ENCODE measurements around the gene RAI14. TPM values are rescaled to one million over a fixed set of nuclear protein-coding genes. Genes with fewer than 3 reads are reported as not detected.
"Not testable (repeated sequence)": the region's sequence is repeated elsewhere in the genome, so short reads cannot be mapped to it uniquely, and the experiment has no call there.

RAI14 gene
- polyA plus RNA-seq, 5 donors, result 38.4 to 62.8 (median 53.9) TPM

- no peak for DNase-seq
Observed at GRCh38 chr5:34813509-34813908, 157.4 kb downstream of the RAI14 start.

GRCh38 chr5:34817558-34818351, 161.6 kb downstream of the RAI14 start:
- no peak for DNase-seq

GRCh38 chr5:34818717-34819116, 162.6 kb downstream of the RAI14 start:
- no peak for DNase-seq

GRCh38 chr5:34820593-34820992, 164.5 kb downstream of the RAI14 start:
- DNase-seq, result no peak

GRCh38 chr5:34822956-34823715, 167.0 kb downstream of the RAI14 start:
- DNase-seq, result no peak

GRCh38 chr5:34826347-34826746, 170.2 kb downstream of the RAI14 start:
- DNase-seq, result no peak

- DNase-seq, result no peak
Observed at GRCh38 chr5:34827588-34828506, 171.7 kb downstream of the RAI14 start.

- not testable (repeated sequence) for DNase-seq
Observed at GRCh38 chr5:34830827-34831226, 174.7 kb downstream of the RAI14 start.

- no peak for DNase-seq
Observed at GRCh38 chr5:34831303-34831702, 175.2 kb downstream of the RAI14 start.

GRCh38 chr5:34832568-34832967, 176.4 kb downstream of the RAI14 start:
- no peak for DNase-seq

- no peak for DNase-seq
Observed at GRCh38 chr5:34833090-34833489, 177.0 kb downstream of the RAI14 start.

GRCh38 chr5:34833976-34834793, 178.1 kb downstream of the RAI14 start:
- no peak for DNase-seq

GRCh38 chr5:34834794-34835089, 178.6 kb downstream of the RAI14 start:
- DNase-seq, result no peak

GRCh38 chr5:34835664-34836063, 179.5 kb downstream of the RAI14 start:
- DNase-seq, result no peak

- peak; percentile 90 to 91 for DNase-seq
Observed at GRCh38 chr5:34838785-34839714, 182.9 kb downstream of the RAI14 start, which contains the start of gene TTC23L. Gene TTC23L, plus strand, starts transcription at chr5:34839164. Its CDS starts 1,508 bp downstream, at chr5:34840672.

- no peak for DNase-seq
Observed at GRCh38 chr5:34841816-34842215, 185.7 kb downstream of the RAI14 start.

GRCh38 chr5:34842554-34842953, 186.4 kb downstream of the RAI14 start:
- DNase-seq, result no peak

- no peak for DNase-seq
Observed at GRCh38 chr5:34843497-34843896, 187.4 kb downstream of the RAI14 start.

- DNase-seq, result no peak
Observed at GRCh38 chr5:34844106-34844505, 188.0 kb downstream of the RAI14 start.

GRCh38 chr5:34844999-34845398, 188.9 kb downstream of the RAI14 start:
- no peak for DNase-seq

Data from right lung (tissue), 5 donors.